ENCODE measurements around the gene TRIM56.
"Not testable (repeated sequence)": the region's sequence is repeated elsewhere in the genome, so short reads cannot be mapped to it uniquely, and the experiment has no call there.

Gene TRIM56

GRCh38 chr7:101114492-101114891 is 29.2 kb downstream of the TRIM56 start:
- DNase-seq: no peak

DNA sequence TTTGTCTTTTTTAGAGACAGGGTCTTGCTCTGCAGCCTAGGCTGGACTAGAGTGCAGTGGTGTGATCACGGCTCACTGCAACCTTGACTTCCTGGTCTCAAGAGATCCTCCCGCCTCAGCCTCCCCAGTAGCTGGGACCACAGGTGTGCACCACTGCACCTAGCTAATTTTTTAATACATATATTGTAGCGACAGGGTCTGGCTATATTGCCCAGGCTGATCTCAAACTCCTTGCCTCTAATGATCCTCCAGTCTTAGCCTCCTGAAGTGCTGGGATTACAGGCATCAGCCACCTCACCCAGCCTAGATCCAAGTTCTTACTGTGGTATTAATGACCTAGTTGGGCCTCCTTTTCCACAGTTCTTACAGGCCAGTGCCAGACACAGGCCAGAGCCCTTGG is 29.9 kb downstream of the TRIM56 start:
- DNase-seq: no peak

DNA sequence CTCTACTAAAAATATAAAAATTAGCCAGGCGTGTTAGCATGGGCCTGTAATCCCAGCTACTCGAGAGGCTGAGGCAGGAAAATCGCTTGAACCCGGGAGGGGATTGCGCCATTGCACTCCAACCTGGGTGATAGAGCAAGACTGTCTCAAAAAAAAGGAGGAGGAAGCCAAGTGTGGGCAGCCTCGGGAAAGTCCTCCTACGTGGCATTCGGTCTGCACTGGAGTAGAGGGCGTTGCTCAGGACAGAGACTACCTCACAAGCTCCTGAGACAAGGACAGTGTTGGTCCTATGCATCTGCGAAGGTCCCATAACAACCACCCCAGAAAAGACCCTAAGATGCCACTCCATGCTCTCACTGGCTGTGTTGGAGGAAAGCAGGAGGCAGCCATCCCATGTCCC is 31.6 kb downstream of the TRIM56 start:
- no peak for DNase-seq

DNA sequence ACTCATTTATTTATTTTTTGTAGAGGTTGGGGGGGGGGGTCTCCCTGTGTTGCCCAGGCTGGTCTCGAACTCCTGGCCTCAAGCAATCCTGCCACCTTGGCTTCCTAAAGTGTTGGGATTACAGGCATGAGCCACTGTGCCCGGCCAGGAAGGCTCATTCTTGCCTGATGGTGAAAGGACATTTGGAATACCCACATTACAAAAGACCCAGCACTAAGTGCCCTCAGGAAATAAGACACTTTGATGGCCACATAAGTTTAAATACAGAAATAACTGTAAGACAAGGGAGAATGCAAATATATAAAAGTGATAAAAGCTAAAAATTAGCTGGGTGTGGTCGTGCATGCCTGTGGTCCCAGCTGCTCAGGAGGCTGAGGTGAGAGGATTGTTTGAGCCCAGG is 33.6 kb downstream of the TRIM56 start:
- DNase-seq: no peak

DNA sequence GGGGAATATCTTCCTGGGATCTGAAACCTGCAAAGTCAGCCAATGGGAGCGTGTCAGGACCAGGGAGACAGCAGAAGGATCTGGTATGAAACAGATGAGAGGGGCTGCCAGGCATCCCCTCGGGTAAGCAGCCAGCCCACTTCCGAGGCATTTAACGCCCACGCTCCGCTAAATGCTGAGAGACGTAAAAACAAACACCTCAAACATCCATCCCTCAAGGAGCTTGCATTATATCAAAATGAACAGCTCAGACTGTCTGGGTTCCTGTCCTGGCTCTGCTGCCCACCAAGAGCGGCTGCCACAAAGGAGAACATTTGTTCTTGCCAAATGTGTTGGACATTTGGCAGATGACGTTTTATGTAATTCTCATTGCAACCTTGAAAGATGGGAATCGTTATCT is 34.6 kb downstream of the TRIM56 start:
- DNase-seq: no peak

DNA sequence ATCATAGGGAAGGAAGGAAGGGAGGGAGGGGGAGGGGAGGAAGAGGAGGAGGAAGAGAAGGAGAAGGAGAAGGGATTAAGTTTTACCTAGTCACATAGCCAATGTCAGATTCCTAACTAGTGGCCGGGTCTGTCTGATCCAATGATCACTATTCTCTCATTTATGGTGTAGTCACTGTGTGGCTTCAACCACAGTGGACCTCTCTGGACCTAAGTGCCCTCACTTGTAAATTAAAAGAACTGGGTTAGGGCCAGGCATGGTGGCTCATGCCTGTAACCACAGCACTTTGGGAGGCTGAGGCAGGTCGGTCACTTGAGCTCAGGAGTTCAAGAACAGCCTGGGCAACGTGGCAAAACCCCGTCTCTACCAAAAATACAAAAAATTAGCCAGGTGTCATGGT is 35.0 kb downstream of the TRIM56 start:
- DNase-seq: no peak

- not testable (repeated sequence) for DNase-seq
These were observed 36.3 kb downstream of the TRIM56 start for GRCh38 chr7:101121631-101121990.

GRCh38 chr7:101121991-101122932 is 37.0 kb downstream of the TRIM56 start:
- no peak for DNase-seq

- no peak for DNase-seq
These were observed 37.8 kb downstream of the TRIM56 start for GRCh38 chr7:101122933-101123702.

- no peak for DNase-seq
These were observed 38.4 kb downstream of the TRIM56 start for GRCh38 chr7:101123703-101124068.

- no peak for DNase-seq
These were observed 39.2 kb downstream of the TRIM56 start for GRCh38 chr7:101124376-101125056.

GRCh38 chr7:101125989-101126650 is 40.8 kb downstream of the TRIM56 start:
- no peak for DNase-seq

- no peak for DNase-seq
These were observed 41.6 kb downstream of the TRIM56 start, which contains the start of gene SERPINE1 for GRCh38 chr7:101126651-101127459. Gene SERPINE1, plus strand, starts transcription at chr7:101127104. Its CDS starts 1,290 bp downstream, at chr7:101128394.

DNA sequence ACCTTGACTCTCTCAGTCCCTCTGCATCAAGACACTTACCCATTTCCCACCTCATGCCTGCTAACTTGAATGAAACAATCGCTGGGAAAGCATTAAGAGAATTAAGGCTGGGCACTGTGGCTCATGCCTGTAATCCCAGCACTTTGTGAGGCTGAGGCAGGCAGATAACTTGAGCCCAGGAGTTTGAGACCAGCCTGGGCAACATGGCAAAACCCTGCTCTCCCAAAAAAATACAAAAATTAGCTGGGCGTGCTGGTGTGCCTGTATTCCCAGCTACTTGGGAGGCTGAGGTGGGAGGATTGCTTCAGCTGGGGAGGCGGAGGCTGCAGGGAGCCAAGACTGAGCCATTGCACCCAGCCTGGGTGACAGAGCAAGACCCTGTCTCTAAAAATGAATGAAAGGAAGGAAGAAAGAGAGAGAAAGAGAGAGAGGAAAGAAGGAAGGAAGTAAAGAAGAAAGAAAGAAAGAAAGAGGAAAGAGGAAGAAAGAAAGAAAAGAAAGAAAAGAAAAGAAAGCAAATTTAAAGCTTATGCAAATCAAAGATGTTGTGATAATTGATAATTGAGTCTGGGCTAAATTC is 42.3 kb downstream of the TRIM56 start:
- DNase-seq: no peak

GRCh38 chr7:101128040-101128834 is 43.0 kb downstream of the TRIM56 start:
- DNase-seq: no peak

DNA sequence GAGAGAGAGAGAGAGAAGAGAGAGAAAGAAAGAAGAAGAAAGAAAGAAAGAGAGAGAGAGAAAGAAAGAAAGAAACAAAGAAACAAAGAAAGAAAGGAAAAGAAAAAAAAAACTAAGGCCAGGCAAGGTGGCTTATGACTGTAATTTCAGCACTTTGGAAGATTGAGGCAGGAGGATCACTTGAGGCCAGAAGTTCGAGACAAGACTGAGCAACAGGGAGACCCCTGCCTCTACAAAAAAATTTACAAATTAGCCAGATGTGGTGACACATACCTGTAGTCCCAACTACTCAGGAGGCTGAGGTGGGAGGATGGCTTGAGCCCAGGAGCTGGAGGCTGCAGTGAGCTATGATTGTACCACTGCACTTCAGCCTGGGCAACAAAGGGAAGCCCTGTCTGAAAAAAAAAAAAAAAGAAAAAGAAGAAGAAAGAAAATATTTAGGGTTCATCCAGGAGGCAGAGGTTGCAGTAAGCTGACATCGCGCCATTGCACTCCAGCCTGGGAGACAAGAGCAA is 44.4 kb downstream of the TRIM56 start:
- DNase-seq: no peak

DNA sequence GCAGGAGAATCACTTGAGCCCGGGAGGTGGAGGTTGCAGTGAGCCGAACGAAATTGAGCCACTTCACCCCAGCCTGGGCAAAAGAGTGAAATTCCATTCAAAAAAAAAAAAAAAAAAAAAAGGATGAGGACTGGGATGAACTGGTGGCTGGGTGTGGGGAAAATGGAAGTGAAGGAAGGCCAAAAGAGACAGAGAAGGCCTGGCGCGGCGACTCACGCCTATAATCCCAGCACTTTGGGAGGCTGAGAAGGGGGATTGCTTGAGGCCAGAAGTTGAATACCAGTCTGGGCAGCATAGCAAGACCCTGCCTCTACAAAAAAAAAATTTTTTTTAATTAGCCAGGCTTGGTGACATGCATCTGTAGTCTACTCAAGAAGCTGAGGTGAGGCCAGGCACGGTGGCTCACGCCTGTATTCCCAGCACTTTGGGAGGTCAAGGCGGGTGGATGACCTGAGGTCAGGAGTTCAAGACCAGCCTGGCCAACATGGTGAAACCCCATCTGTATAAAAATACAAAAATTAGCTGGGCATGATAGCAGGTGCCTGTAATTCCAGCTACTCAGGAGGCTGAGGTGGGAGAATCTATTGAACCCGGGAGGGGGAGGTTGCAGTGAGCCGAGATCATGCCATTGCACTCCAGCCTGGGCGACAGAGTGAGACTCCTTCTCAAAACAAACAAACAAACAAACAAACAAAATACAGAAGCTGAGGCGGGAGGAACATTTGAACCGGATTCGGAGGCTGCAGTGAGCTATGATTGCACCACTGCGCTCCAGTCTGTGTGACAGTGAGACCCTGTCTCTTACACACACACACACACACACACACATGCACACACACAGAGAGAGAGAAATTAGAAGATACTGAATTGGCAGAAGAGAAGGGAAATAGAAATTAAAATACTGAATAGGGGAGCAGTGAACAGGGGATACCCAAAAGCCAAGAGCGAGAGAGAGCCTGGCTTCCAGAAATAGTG is 47.6 kb downstream of the TRIM56 start:
- not testable (repeated sequence) for DNase-seq

DNA sequence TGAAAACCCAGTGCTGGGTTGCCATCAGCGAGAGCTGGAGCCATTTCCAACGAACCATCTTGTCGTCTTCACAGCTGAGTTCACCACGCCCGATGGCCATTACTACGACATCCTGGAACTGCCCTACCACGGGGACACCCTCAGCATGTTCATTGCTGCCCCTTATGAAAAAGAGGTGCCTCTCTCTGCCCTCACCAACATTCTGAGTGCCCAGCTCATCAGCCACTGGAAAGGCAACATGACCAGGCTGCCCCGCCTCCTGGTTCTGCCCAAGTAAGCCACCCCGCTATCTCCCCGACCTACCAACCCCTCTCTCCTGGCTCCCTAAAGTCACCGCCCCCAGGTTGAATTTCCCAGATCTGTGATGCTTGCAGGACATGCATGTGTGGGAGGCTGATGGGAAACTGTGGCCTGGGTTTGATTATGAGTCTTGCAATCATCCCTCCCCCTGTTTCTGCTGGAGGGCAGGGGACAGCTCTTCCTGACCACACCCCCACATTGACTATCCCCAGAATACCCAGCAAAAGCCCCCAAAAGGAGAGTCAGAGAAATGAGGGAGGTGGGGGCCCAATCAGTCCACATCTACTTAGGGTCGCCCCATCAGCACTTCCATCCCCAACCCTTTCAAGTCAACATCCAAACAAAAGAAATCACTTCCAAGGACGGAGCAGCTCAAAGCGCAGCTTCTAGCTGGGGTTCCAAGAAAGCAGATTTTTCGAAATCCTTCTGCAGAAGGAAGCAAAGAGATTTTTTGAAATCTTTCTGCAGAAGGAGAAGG is 48.5 kb downstream of the TRIM56 start:
- no peak for DNase-seq

Data from NCI-H146 (cell line).